ENCODE data around the gene CD151. TPM values are rescaled to one million over a fixed set of nuclear protein-coding genes. Genes with fewer than 3 reads are reported as not detected.
A peak's percentile ranks its signal among the peaks of the same experiment; 100 is the strongest.

CD151 gene
- polyA plus RNA-seq, 1 donor (not counting 4 experiments of a cell fraction or from before 2014, with no cell fraction given) = 434 TPM

GRCh38 chr11:848380-848931, 15.7 kb downstream of the CD151 start:
- H3K4me2 ChIP-seq (ENCODE audit: control insufficient read depth, extremely low read depth, insufficient read depth, low read depth, low read length) = no peak overlapping the region
- H3K27ac ChIP-seq (ENCODE audit: control insufficient read depth, insufficient read depth, low read length) = no peak overlapping the region
- no peak for TF ChIP-seq EZH2 (IDR thresholded peaks at IDR 0.05; ENCODE audit: low read length)
- peak in 2 of 3 experiments; percentile 69 to 96 for TF ChIP-seq CTCF (optimal IDR thresholded peaks at IDR 0.05 in 1 of 3, IDR thresholded peaks at IDR 0.05 in 1 of 3, conservative IDR thresholded peaks at IDR 0.05 in 1 of 3; ENCODE audit: extremely low read depth in 1 of 3, insufficient read depth in 2 of 3, low read length in 3 of 3)
- dilution Hi-C loops (cut with MboI; ENCODE audit: extremely low pct_ligation_motif_present, low sequenced_read_pairs) = no loop called here
- DNase-seq (ENCODE audit: low read depth, low spot score) (no peak), FAIRE-seq (no peak)
- H3K36me3 ChIP-seq (ENCODE audit: control insufficient read depth in 2 of 2, extremely low read depth in 1 of 2, insufficient read depth in 2 of 2, low read length in 2 of 2) = peaks cover 3 to 4% of the 10 kb centered on the region in 2 experiments
- peaks cover 7% of the 10 kb centered on the region for H4K20me1 ChIP-seq (ENCODE audit: control insufficient read depth, extremely low read depth, insufficient read depth, low read length)
- peaks cover 48% of the 10 kb centered on the region for H3K4me1 ChIP-seq (ENCODE audit: control insufficient read depth, extremely low read depth, insufficient read depth, low read length)
- no peak overlapping the region for H2AFZ ChIP-seq (ENCODE audit: control insufficient read depth, low read length)
- peaks cover 19% of the 10 kb centered on the region for H3K79me2 ChIP-seq (ENCODE audit: control insufficient read depth, insufficient read depth, low read length)
- H3K9me3 ChIP-seq (ENCODE audit: control insufficient read depth, low read depth, low read length) = no peaks in the 10 kb centered on the region
- H3K4me3 ChIP-seq (ENCODE audit: control insufficient read depth in 2 of 3, extremely low read depth in 1 of 3, insufficient read depth in 2 of 3, low read depth in 1 of 3, low read length in 3 of 3) = no peak overlapping the region
- no peak overlapping the region for H3K9ac ChIP-seq (ENCODE audit: control insufficient read depth, extremely low read depth, insufficient read depth, low read length)
- no peaks in the 10 kb centered on the region for H3K27me3 ChIP-seq (ENCODE audit: control insufficient read depth, extremely low read depth, insufficient read depth, low read length)
- peaks cover 5% of the 10 kb centered on the region for H3K9me1 ChIP-seq (ENCODE audit: control insufficient read depth, extremely low read depth, insufficient read depth, low read length)

GRCh38 chr11:849104-849824, 16.5 kb downstream of the CD151 start:
- dilution Hi-C loops (cut with MboI; ENCODE audit: extremely low pct_ligation_motif_present, low sequenced_read_pairs) = no loop called here
- peaks cover 43% of the 10 kb centered on the region for H3K4me1 ChIP-seq (ENCODE audit: control insufficient read depth, extremely low read depth, insufficient read depth, low read length)

More at GRCh38 chr11:849104-849824, 16.5 kb downstream of the CD151 start:
- no peak for FAIRE-seq
- Histone ChIP-seq H3K79me2 (ENCODE audit: control insufficient read depth, insufficient read depth, low read length) (peaks cover 19% of the 10 kb centered on the region), H3K36me3 (ENCODE audit: control insufficient read depth in 2 of 2, extremely low read depth in 1 of 2, insufficient read depth in 2 of 2, low read length in 2 of 2) (peaks cover 3 to 4% of the 10 kb centered on the region in 2 experiments), H4K20me1 (ENCODE audit: control insufficient read depth, extremely low read depth, insufficient read depth, low read length) (peaks cover 7% of the 10 kb centered on the region), H3K9me3 (ENCODE audit: control insufficient read depth, low read depth, low read length) (no peaks in the 10 kb centered on the region), H3K27ac (ENCODE audit: control insufficient read depth, insufficient read depth, low read length) (no peak overlapping the region), H3K27me3 (ENCODE audit: control insufficient read depth, extremely low read depth, insufficient read depth, low read length) (no peaks in the 10 kb centered on the region), H2AFZ (ENCODE audit: control insufficient read depth, low read length) (no peak overlapping the region), H3K9ac (ENCODE audit: control insufficient read depth, extremely low read depth, insufficient read depth, low read length) (no peak overlapping the region), H3K9me1 (ENCODE audit: control insufficient read depth, extremely low read depth, insufficient read depth, low read length) (peaks cover 5% of the 10 kb centered on the region), H3K4me2 (ENCODE audit: control insufficient read depth, extremely low read depth, insufficient read depth, low read depth, low read length) (peak overlapping the region; percentile 32), H3K4me3 (ENCODE audit: control insufficient read depth in 2 of 3, extremely low read depth in 1 of 3, insufficient read depth in 2 of 3, low read depth in 1 of 3, low read length in 3 of 3) (no peak overlapping the region)
- no peak for TF ChIP-seq EZH2 (IDR thresholded peaks at IDR 0.05; ENCODE audit: low read length)
- no peak for TF ChIP-seq CTCF (optimal IDR thresholded peaks at IDR 0.05 in 1 of 3, IDR thresholded peaks at IDR 0.05 in 1 of 3, conservative IDR thresholded peaks at IDR 0.05 in 1 of 3; ENCODE audit: extremely low read depth in 1 of 3, insufficient read depth in 2 of 3, low read length in 3 of 3)
- no peak for DNase-seq (ENCODE audit: low read depth, low spot score)
